SK-N-SH (cell line): ENCODE measurements around the gene EPHA6. TPM values are rescaled to one million over a fixed set of nuclear protein-coding genes. Genes with fewer than 3 reads are reported as not detected.
"Not testable (repeated sequence)": the region's sequence is repeated elsewhere in the genome, so short reads cannot be mapped to it uniquely, and the experiment has no call there.

Experiments used
- CTCF ChIA-PET: fragments of 300-600, 350-600 bp; formaldehyde crosslinking; extraction: SDS; loops from one replicate; lab custom pipeline; 2021; lab: Yijun Ruan, JAX
- POLR2A ChIA-PET: fragments of 350-600 bp; sonication (Branson Sonifier 250); formaldehyde crosslinking; extraction: SDS; loops from one replicate; lab custom pipeline; 2020; ENCODE audit warnings: antibody characterized with exemption, inconsistent platforms; lab: Yijun Ruan, JAX
- DNase-seq: peaks from one replicate; pipeline ENCODE4 v3.0.0; 2012
- H2AFZ ChIP-seq: fragments of 200-600 bp; sonication (generic); 2 replicates; pipeline ENCODE4 v1.8.1; 2016; ENCODE audit warnings: antibody characterized with exemption, mild to moderate bottlenecking, low read depth
- H3F3A ChIP-seq: fragments of 200-600 bp; sonication (generic); replicated peaks from 2 replicates; pipeline ENCODE3; 2016; ENCODE audit warnings: antibody characterized with exemption, mild to moderate bottlenecking; ENCODE audit not compliant: insufficient read depth
- H3K27ac ChIP-seq, 2 experiments: fragments of 200-500 bp in 1 of 2; fragments of 200-600 bp in 1 of 2; sonication (Bioruptor generic) in 1 of 2; sonication (generic), shearing (Covaris generic) in 1 of 2; 2 replicates each; pipeline versions ENCODE4 v1.5.1 to v1.6.1; 2014 to 2016; ENCODE audit warnings: low read depth in 2 of 2, inconsistent platforms in 1 of 2, low read length in 1 of 2, mild to moderate bottlenecking in 1 of 2, mixed read lengths in 1 of 2
- H3K27me3 ChIP-seq: fragments of 200-600 bp; sonication (generic), shearing (Covaris generic); 2 replicates; pipeline ENCODE4 v1.6.1; 2016; ENCODE audit warnings: mixed run types; ENCODE audit not compliant: insufficient read depth
- H3K36me3 ChIP-seq, 2 experiments: fragments of 200-500 bp in 1 of 2; fragments of 200-600 bp in 1 of 2; sonication (Bioruptor generic) in 1 of 2; sonication (generic) in 1 of 2; replicated peaks in 1 of 2; 2 replicates each; pipeline versions ENCODE3 to v1.5.1; 2014 to 2016; ENCODE audit warnings: low read length in 1 of 2, mild to moderate bottlenecking in 1 of 2; ENCODE audit not compliant: insufficient read depth in 2 of 2, control insufficient read depth in 1 of 2
- H3K4me1 ChIP-seq, 2 experiments: fragments of 200-500 bp in 1 of 2; fragments of 200-600 bp in 1 of 2; sonication (Bioruptor generic) in 1 of 2; sonication (generic), shearing (Covaris generic) in 1 of 2; 2 replicates each; pipeline versions ENCODE4 v1.5.1 to v1.6.1; 2014 to 2016; ENCODE audit warnings: low read depth in 1 of 2, low read length in 1 of 2, mixed run types in 1 of 2; ENCODE audit not compliant: insufficient read depth in 2 of 2, control insufficient read depth in 1 of 2
- H3K4me2 ChIP-seq: fragments of 200-600 bp; sonication (generic), shearing (Covaris generic); 2 replicates; pipeline ENCODE4 v1.6.1; 2017; ENCODE audit warnings: mixed run types
- H3K4me3 ChIP-seq, 2 experiments: fragments of 200-500 bp in 1 of 2; fragments of 200-600 bp in 1 of 2; sonication (Bioruptor generic) in 1 of 2; sonication (generic), shearing (Covaris generic) in 1 of 2; 2 replicates each; pipeline versions ENCODE4 v1.5.1 to v1.8.1; 2014 to 2016; ENCODE audit warnings: low read depth in 2 of 2, inconsistent platforms in 1 of 2, low read length in 1 of 2, mild to moderate bottlenecking in 1 of 2, mixed read lengths in 1 of 2, moderate library complexity in 1 of 2
- H3K79me2 ChIP-seq: fragments of 200-600 bp; sonication (generic); 2 replicates; pipeline ENCODE4 v1.8.1; 2017; ENCODE audit warnings: mild to moderate bottlenecking; ENCODE audit not compliant: insufficient read depth
- H3K9ac ChIP-seq: fragments of 200-600 bp; sonication (generic); 2 replicates; pipeline ENCODE4 v1.6.1; 2017; ENCODE audit warnings: mixed run types
- H3K9me2 ChIP-seq: fragments of 200-600 bp; sonication (generic); 2 replicates; pipeline ENCODE4 v1.6.1; 2017; ENCODE audit warnings: mixed run types
- H3K9me3 ChIP-seq: fragments of 200-600 bp; sonication (generic); 2 replicates; pipeline ENCODE4 v1.6.1; 2017; ENCODE audit warnings: mixed run types, mild to moderate bottlenecking, moderate library complexity
- H4K20me1 ChIP-seq: fragments of 200-600 bp; sonication (generic); 2 replicates; pipeline ENCODE4 v1.6.1; 2017; ENCODE audit warnings: mild to moderate bottlenecking, mixed run types; ENCODE audit not compliant: insufficient read depth
- FOSL2 ChIP-seq: IDR thresholded peaks from 2 replicates; pipeline ENCODE4 v1.4.0; 2012; ENCODE audit warnings: low read depth, mild to moderate bottlenecking, moderate library complexity, borderline replicate concordance
- FOXJ3 ChIP-seq: sonication (generic); formaldehyde crosslinking; IDR thresholded peaks from 2 replicates; pipeline ENCODE4 v1.5.1; 2020; ENCODE audit warnings: mild to moderate bottlenecking, missing genetic modification reagents
- GABPA ChIP-seq: IDR thresholded peaks from 2 replicates; pipeline ENCODE4 v1.4.0; 2012; ENCODE audit warnings: low read depth, mild to moderate bottlenecking
- MAX ChIP-seq: IDR thresholded peaks from 2 replicates; pipeline ENCODE4 v1.4.0; 2012; ENCODE audit warnings: low read depth
- MEF2A ChIP-seq: IDR thresholded peaks from 2 replicates; pipeline ENCODE4 v1.4.0; 2012; ENCODE audit warnings: low read depth, borderline replicate concordance
- PBX3 ChIP-seq: IDR thresholded peaks from 2 replicates; pipeline ENCODE4; 2012
- RFX5 ChIP-seq: IDR thresholded peaks from 2 replicates; pipeline ENCODE4 v1.6.1; 2012; ENCODE audit warnings: mild to moderate bottlenecking, improper control_type of control experiment, low read length
- RXRA ChIP-seq: IDR thresholded peaks from 2 replicates; pipeline ENCODE4 v1.4.0; 2012; ENCODE audit warnings: low read depth, mild to moderate bottlenecking, borderline replicate concordance
- TAF1 ChIP-seq: IDR thresholded peaks from 2 replicates; pipeline ENCODE4 v1.6.1; 2012; ENCODE audit warnings: low read depth, mild to moderate bottlenecking, low read length, moderate library complexity, borderline replicate concordance
- TCF12 ChIP-seq: IDR thresholded peaks from 2 replicates; pipeline ENCODE4 v1.4.0; 2012
- TEAD4 ChIP-seq: IDR thresholded peaks from 2 replicates; pipeline ENCODE4 v1.4.0; 2012; ENCODE audit warnings: mild to moderate bottlenecking, borderline replicate concordance; ENCODE audit not compliant: insufficient read depth
- YY1 ChIP-seq: IDR thresholded peaks from 2 replicates; pipeline ENCODE4 v1.4.0; 2012; ENCODE audit warnings: low read depth, mild to moderate bottlenecking
- WGBS: methylation state at CpG from one replicate; pipeline ENCODE4 v1.1.6; 2017; ENCODE audit warnings: low lambda C conversion rate; 5-methylcytosine and 5-hydroxymethylcytosine counted together
- polyA plus RNA-seq, 3 experiments: library from polyadenylated mRNA; depleted of rRNA; stranded (reverse); fragments of >200 nt; gene quantifications; 2 replicates each; pipeline ENCODE4 v1.2.3, GENCODE V29; 2012

EPHA6 gene
- polyA plus RNA-seq, 1 of the 3 experiments (the other 2 are of a cell fraction): not detected

GRCh38 chr3:97613139-97613538, 798.7 kb downstream of the EPHA6 start (continued):
- no peak for TF ChIP-seq PBX3
- no peak for TF ChIP-seq MAX
- TF ChIP-seq TAF1: no peak
- TF ChIP-seq GABPA: no peak
- no peak for TF ChIP-seq RXRA
- no peak for TF ChIP-seq MEF2A
- no peak for TF ChIP-seq RFX5
- no peak for TF ChIP-seq YY1
- no peak for TF ChIP-seq TCF12

- H3K9ac ChIP-seq, DNase-seq: not testable (repeated sequence)
- CTCF ChIA-PET: interaction anchor here (1.2 kb wide), 1 partner anchor 528 kb away, joined by 3 read pairs; no protein-coding TSS in a partner anchor
Observed at GRCh38 chr3:97620514-97620913, 806.1 kb downstream of the EPHA6 start.

GRCh38 chr3:97636465-97636864, 822.1 kb downstream of the EPHA6 start:
- Histone ChIP-seq H3K9ac (no peak overlapping the region), H3K4me3 (no peak overlapping the region), H4K20me1 (no peaks in the 10 kb centered on the region), H3K4me1 (no peaks in the 10 kb centered on the region), H3K36me3 (no peaks in the 10 kb centered on the region), H3K79me2 (no peaks in the 10 kb centered on the region), H3K27me3 (no peaks in the 10 kb centered on the region), H3K27ac (no peak overlapping the region), H3K9me3 (no peaks in the 10 kb centered on the region), H2AFZ (no peak overlapping the region), H3F3A (no peaks in the 10 kb centered on the region), H3K9me2 (no peaks in the 10 kb centered on the region), H3K4me2 (no peak overlapping the region)
- TF ChIP-seq MAX: no peak
- TF ChIP-seq FOXJ3 (CRISPR knock-in tag): no peak
- no peak for TF ChIP-seq MEF2A
- no peak for TF ChIP-seq TEAD4
- TF ChIP-seq FOSL2: no peak
- POLR2A ChIA-PET: no interaction called here
- DNase-seq: no peak
- 15% methylated on average over 1 of the region's 1 CpG for WGBS
- CTCF ChIA-PET: interaction anchor here (1.0 kb wide), 1 partner anchor 83 kb away, joined by 3 read pairs; no protein-coding TSS in a partner anchor

More at GRCh38 chr3:97620514-97620913, 806.1 kb downstream of the EPHA6 start:
- POLR2A ChIA-PET, H3K9me2 ChIP-seq, H3K27me3 ChIP-seq, H4K20me1 ChIP-seq, H3F3A ChIP-seq, H3K9me3 ChIP-seq, H3K4me2 ChIP-seq, H3K79me2 ChIP-seq, H3K36me3 ChIP-seq, H3K27ac ChIP-seq, H3K4me1 ChIP-seq, H3K4me3 ChIP-seq, H2AFZ ChIP-seq: not testable (repeated sequence)
- WGBS: 31% methylated on average over 1 of the region's 1 CpG
